ENCODE data around the gene TKTL1. TPM values are rescaled to one million over a fixed set of nuclear protein-coding genes. Genes with fewer than 3 reads are reported as not detected.

TKTL1 gene
- total and polyA plus RNA-seq, 12 donors = 2.6 to 14.1 (median 7.3) TPM

GRCh38 chrX:154323537-154323936, 27.9 kb downstream of the TKTL1 start:
- Histone ChIP-seq H3K27ac (no peak overlapping the region), H3K27me3 (peaks cover 0 to 59% (median 0%) of the 10 kb centered on the region in 7 donors), H3K4me3 (no peak overlapping the region), H3K4me1 (peaks cover 0 to 31% (median 14%) of the 10 kb centered on the region in 9 donors), H3K9me3 (no peaks in the 10 kb centered on the region), H3K36me3 (no peaks in the 10 kb centered on the region)
- no peak for ATAC-seq
- intact Hi-C loops (cut with DNase I) = no loop called here
- TF ChIP-seq, protein P1, sequence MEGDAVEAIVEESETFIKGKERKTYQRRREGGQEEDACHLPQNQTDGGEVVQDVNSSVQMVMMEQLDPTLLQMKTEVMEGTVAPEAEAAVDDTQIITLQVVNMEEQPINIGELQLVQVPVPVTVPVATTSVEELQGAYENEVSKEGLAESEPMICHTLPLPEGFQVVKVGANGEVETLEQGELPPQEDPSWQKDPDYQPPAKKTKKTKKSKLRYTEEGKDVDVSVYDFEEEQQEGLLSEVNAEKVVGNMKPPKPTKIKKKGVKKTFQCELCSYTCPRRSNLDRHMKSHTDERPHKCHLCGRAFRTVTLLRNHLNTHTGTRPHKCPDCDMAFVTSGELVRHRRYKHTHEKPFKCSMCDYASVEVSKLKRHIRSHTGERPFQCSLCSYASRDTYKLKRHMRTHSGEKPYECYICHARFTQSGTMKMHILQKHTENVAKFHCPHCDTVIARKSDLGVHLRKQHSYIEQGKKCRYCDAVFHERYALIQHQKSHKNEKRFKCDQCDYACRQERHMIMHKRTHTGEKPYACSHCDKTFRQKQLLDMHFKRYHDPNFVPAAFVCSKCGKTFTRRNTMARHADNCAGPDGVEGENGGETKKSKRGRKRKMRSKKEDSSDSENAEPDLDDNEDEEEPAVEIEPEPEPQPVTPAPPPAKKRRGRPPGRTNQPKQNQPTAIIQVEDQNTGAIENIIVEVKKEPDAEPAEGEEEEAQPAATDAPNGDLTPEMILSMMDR (IDR thresholded peaks at IDR 0.05) = no peak
- no peak for DNase-seq
- 68 to 79% methylated on average over 7 of the region's 7 CpGs for WGBS, 2 donors

DNA sequence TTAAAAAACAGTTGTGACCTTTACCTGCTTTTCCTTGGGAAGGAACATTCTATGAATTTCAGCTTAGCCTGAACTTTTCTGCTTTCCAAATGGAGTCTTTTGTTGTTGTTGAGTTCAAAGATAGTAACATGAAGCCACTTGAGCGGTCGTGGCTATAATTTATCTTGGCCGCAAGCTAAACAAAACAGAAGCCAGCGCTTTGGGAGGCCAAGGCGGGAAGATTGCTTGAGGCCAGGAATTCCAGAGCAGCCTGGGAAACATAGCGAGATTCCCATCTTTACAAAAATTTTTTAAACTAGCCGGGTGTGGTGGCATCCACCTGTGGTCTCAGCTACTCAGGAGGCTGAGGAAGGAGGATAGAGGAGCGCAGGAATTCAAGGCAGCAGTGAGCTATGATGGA, 29.9 kb downstream of the TKTL1 start:
- intact Hi-C loops (cut with DNase I) = loop anchor here in 1 of 10 donors (2.0 kb wide), 1 partner anchor 45 kb away; no protein-coding TSS in a partner anchor
- Histone ChIP-seq H3K4me3 (no peak overlapping the region), H3K9me3 (no peaks in the 10 kb centered on the region), H3K4me1 (peaks cover 0 to 31% (median 14%) of the 10 kb centered on the region in 9 donors), H3K36me3 (no peaks in the 10 kb centered on the region), H3K27me3 (peaks cover 0 to 62% (median 0%) of the 10 kb centered on the region in 7 donors), H3K27ac (no peak overlapping the region)
- ATAC-seq = peak in 2 of 8 donors; percentile 54 to 55
- no peak for DNase-seq
- WGBS, 2 donors = 42 to 51% methylated on average over 8 of the region's 8 CpGs
- TF ChIP-seq, protein P1 (IDR thresholded peaks at IDR 0.05) = no peak

DNA sequence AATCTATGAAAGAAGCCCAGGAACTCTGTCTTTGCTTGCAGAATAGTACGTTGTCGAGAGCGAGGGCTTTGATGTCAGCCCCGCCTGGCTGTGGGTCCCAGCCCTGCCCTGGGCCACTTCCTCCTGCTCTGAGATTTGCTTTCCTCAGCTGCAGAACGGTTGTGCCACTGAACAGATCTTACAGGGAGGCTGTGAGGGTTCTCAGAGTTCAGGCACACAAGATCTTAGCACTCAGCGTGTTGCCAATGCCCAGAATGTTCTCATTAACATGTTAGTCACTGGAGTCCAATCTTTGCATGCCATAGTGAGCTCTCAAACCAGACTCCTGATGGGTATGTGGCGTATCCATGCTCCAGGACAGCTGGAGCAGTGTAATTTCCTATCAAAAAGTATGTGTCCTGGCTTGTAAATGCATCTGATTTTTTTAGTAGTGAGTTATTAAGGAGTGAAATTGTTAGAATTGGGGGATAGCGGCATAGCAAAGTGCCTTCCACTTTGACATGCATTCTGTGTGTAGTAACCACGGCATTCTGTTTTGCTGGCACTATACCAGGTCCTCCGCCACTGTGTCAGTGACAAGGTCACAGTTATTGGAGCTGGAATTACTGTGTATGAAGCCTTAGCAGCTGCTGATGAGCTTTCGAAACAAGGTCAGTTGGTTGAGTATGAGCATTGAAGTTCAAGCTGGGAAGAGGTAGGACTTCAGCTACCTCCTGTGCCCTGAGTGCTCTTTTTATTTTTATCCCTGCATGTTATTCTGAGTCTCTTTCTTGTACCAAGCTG, 31.6 kb downstream of the TKTL1 start:
- ATAC-seq (peak; percentile 14 to 70 (median 58)), DNase-seq (no peak)
- Histone ChIP-seq H3K27me3 (peaks cover 0 to 66% (median 0%) of the 10 kb centered on the region in 7 donors), H3K27ac (peak overlapping the region in 8 of 10 donors; percentile 34 to 69 (median 47)), H3K9me3 (no peaks in the 10 kb centered on the region), H3K36me3 (no peaks in the 10 kb centered on the region), H3K4me1 (peaks cover 0 to 31% (median 14%) of the 10 kb centered on the region in 9 donors), H3K4me3 (peak overlapping the region in 1 of 10 donors; percentile 9)
- 19 to 23% methylated on average over 11 of the region's 11 CpGs for WGBS, 2 donors
- intact Hi-C loops (cut with DNase I) = no loop called here
- TF ChIP-seq, protein P1 (IDR thresholded peaks at IDR 0.05) = no peak

DNA sequence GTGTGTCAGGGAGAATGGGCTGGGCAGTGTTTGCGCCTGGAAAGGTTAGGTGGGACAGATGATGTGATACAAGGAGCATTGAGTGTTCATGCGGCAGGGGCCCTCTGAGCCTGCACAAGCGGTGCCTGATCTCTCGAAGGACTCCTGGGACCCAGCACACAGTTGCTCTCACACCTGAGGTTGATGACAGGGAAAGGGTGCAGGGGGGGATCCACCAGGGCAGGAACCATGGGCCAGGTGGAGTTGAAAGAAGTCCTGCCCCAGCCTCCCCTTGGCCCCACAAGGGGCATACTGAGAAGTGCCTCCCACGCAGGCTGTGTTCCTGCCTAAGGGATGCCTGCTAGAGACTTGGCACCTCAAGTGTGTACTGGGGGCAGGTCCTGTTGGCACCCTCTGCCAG, 33.1 kb downstream of the TKTL1 start:
- DNase-seq = no peak
- H3K9me3 ChIP-seq = no peaks in the 10 kb centered on the region
- peaks cover 0 to 31% (median 14%) of the 10 kb centered on the region in 9 donors for H3K4me1 ChIP-seq
- ATAC-seq = no peak
- no peak overlapping the region for H3K4me3 ChIP-seq
- H3K27ac ChIP-seq = no peak overlapping the region
- peaks cover 0 to 63% (median 0%) of the 10 kb centered on the region in 7 donors for H3K27me3 ChIP-seq
- intact Hi-C loops (cut with DNase I) = no loop called here
- no peaks in the 10 kb centered on the region for H3K36me3 ChIP-seq
- TF ChIP-seq, protein P1 (IDR thresholded peaks at IDR 0.05) = no peak
- WGBS, 2 donors = 54 to 83% methylated on average over 5 of the region's 5 CpGs

Data from heart right ventricle (tissue), 16 donors.